ENCODE measurements around the gene KIF15.

The KIF15 gene

DNA sequence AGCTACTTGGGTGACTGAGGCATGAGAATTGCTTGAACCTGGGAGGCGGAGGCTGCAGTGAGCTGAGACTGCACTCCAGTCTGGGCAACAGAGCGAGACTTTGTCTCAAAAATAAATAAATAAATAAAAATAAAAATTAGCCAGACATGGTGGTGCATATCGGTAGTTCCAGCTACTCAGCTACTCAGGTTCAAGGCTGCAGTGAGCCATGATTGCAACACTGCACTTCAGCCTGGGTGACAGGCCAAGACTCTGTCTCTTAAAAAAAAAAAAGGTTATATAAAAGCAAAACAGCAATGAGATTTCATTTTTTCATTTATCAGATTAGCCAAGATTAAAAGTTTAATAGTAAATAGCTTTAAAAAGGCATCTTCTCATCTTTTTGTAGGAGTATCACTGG, 115.7 kb downstream of the KIF15 start:
- Mint-ChIP-seq H3K27me3 (ENCODE audit: low read depth) (peaks cover 7% of the 10 kb centered on the region), H3K36me3 (ENCODE audit: low read depth) (no peaks in the 10 kb centered on the region), H3K27ac (no peak overlapping the region), H3K9me3 (no peaks in the 10 kb centered on the region), H3K4me3 (no peak overlapping the region), H3K4me1 (no peaks in the 10 kb centered on the region)
- no peak for TF ChIP-seq CTCF (IDR thresholded peaks at IDR 0.05; ENCODE audit: unreplicated experiment in 3 of 3)

DNA sequence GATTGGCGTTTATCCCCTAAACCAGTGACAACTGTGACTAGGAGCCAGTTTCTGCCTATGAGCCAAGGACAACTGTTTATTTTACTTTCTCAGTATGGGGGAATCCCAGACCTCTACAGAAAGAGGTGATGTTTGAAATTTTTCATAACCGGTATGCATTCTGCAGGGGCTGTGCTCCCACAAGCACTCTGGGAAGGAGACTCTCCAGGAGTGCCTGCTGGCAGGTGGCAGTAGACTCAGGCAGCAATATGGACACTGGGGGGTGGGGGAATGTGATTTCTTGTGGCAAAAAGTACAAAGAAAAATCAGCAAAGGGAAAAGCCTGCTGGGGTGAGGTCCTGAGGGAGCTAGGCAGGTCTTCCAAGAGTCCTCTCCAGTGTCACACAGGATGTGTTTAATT, 118.7 kb downstream of the KIF15 start:
- H3K4me1 Mint-ChIP-seq: peaks cover 5% of the 10 kb centered on the region
- no peaks in the 10 kb centered on the region for H3K36me3 Mint-ChIP-seq (ENCODE audit: low read depth)
- H3K4me3 Mint-ChIP-seq: no peak overlapping the region
- H3K27me3 Mint-ChIP-seq (ENCODE audit: low read depth): peaks cover 15% of the 10 kb centered on the region
- no peak overlapping the region for H3K27ac Mint-ChIP-seq
- no peak for TF ChIP-seq CTCF (IDR thresholded peaks at IDR 0.05; ENCODE audit: unreplicated experiment in 3 of 3)
- no peaks in the 10 kb centered on the region for H3K9me3 Mint-ChIP-seq

DNA sequence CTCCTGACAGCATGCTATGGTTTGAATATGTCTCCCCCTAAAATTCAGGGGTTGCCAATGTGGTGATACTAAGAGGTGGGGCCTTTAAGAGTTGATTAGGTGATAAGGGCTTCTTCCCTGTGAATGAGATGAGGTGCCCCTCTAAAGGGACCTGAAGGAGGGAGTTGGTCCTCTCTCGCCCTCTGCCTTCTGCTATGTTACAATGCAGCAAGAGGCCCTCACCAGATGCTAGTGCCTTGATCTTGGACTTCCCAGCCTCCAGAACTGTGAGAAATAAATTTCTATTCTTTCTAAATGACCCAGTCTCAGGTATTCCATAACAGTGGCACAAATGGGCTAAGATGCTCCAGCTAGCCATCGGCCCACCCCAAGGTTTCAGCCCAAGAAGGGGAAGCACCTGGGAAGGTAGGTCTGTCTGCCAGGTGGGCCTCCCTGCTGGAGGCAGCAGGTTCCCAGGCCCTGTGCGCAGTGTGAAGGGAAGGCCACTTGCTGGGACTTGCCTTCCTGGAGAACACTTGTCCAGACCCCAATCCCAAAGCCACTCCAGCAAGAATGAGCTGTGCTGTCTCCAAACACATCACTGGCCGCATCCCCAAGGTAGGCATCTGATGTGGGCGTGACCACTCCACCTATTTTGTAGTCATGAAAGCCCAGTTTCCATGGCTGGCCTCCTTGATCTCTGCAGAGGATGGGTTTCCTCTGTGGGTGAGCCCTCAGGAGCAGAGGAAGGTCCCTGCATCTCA, 121.8 kb downstream of the KIF15 start:
- Mint-ChIP-seq H3K4me1 (peaks cover 5% of the 10 kb centered on the region), H3K36me3 (ENCODE audit: low read depth) (no peaks in the 10 kb centered on the region), H3K27me3 (ENCODE audit: low read depth) (peaks cover 29% of the 10 kb centered on the region), H3K9me3 (no peaks in the 10 kb centered on the region), H3K27ac (no peak overlapping the region), H3K4me3 (no peak overlapping the region)
- TF ChIP-seq CTCF (IDR thresholded peaks at IDR 0.05; ENCODE audit: unreplicated experiment in 3 of 3): no peak

- Mint-ChIP-seq H3K36me3 (ENCODE audit: low read depth) (no peaks in the 10 kb centered on the region), H3K27me3 (ENCODE audit: low read depth) (peaks cover 29% of the 10 kb centered on the region), H3K4me3 (no peak overlapping the region), H3K4me1 (peaks cover 5% of the 10 kb centered on the region), H3K9me3 (no peaks in the 10 kb centered on the region), H3K27ac (no peak overlapping the region)
- no peak for TF ChIP-seq CTCF (IDR thresholded peaks at IDR 0.05; ENCODE audit: unreplicated experiment in 3 of 3)
These were observed 122.4 kb downstream of the KIF15 start for GRCh38 chr3:44883999-44884431.

GRCh38 chr3:44885618-44886017, 124.0 kb downstream of the KIF15 start:
- Mint-ChIP-seq H3K4me1 (peaks cover 5% of the 10 kb centered on the region), H3K4me3 (no peak overlapping the region), H3K9me3 (no peaks in the 10 kb centered on the region), H3K27me3 (ENCODE audit: low read depth) (peaks cover 24% of the 10 kb centered on the region), H3K27ac (no peak overlapping the region), H3K36me3 (ENCODE audit: low read depth) (no peaks in the 10 kb centered on the region)
- no peak for TF ChIP-seq CTCF (IDR thresholded peaks at IDR 0.05; ENCODE audit: unreplicated experiment in 3 of 3)

- H3K4me1 Mint-ChIP-seq: peaks cover 5% of the 10 kb centered on the region
- H3K4me3 Mint-ChIP-seq: no peak overlapping the region
- H3K27me3 Mint-ChIP-seq (ENCODE audit: low read depth): peaks cover 27% of the 10 kb centered on the region
- H3K36me3 Mint-ChIP-seq (ENCODE audit: low read depth): no peaks in the 10 kb centered on the region
- TF ChIP-seq CTCF (IDR thresholded peaks at IDR 0.05; ENCODE audit: unreplicated experiment in 3 of 3): no peak
- H3K9me3 Mint-ChIP-seq: no peaks in the 10 kb centered on the region
- H3K27ac Mint-ChIP-seq: no peak overlapping the region
These were observed 125.0 kb downstream of the KIF15 start for GRCh38 chr3:44886561-44886960.
